GM10266 (cell line): Measurements from ENCODE around the gene GRM8.

Source experiments
- DNase-seq: peaks from one replicate; pipeline ENCODE4 v3.0.0; 2012; ENCODE audit errors: extremely low spot score
- CTCF ChIP-seq: IDR thresholded peaks from 2 replicates; pipeline ENCODE4 v1.5.1; 2012; ENCODE audit warnings: mild to moderate bottlenecking, low read depth; ENCODE audit not compliant: control insufficient read depth, insufficient read depth; ENCODE audit errors: missing control alignments

GRM8 gene

GRCh38 chr7:127208351-127208750 lies 44.4 kb downstream of the GRM8 start:
- no peak for TF ChIP-seq CTCF

GRCh38 chr7:127207806-127208205 lies 44.9 kb downstream of the GRM8 start:
- no peak for DNase-seq
- no peak for TF ChIP-seq CTCF

More at GRCh38 chr7:127208351-127208750, 44.4 kb downstream of the GRM8 start:
- DNase-seq = no peak

- DNase-seq = no peak
- TF ChIP-seq CTCF = no peak
Measured at GRCh38 chr7:127207230-127207629, 45.5 kb downstream of the GRM8 start.

- no peak for DNase-seq
- no peak for TF ChIP-seq CTCF
Measured at GRCh38 chr7:127194571-127194970, 58.2 kb downstream of the GRM8 start.

- no peak for DNase-seq
- TF ChIP-seq CTCF = no peak
Measured at GRCh38 chr7:127189886-127190285, 62.9 kb downstream of the GRM8 start.

- no peak for DNase-seq
Measured at GRCh38 chr7:127189074-127189473, 63.7 kb downstream of the GRM8 start.

GRCh38 chr7:127187740-127188139 lies 65.0 kb downstream of the GRM8 start:
- no peak for DNase-seq
- TF ChIP-seq CTCF = no peak

More at GRCh38 chr7:127189074-127189473, 63.7 kb downstream of the GRM8 start:
- no peak for TF ChIP-seq CTCF

GRCh38 chr7:127186686-127187085 lies 66.1 kb downstream of the GRM8 start:
- no peak for TF ChIP-seq CTCF

More at GRCh38 chr7:127186686-127187085, 66.1 kb downstream of the GRM8 start:
- DNase-seq = no peak
